Measurements from ENCODE around the gene MGRN1. TPM values are rescaled to one million over a fixed set of nuclear protein-coding genes. Genes with fewer than 3 reads are reported as not detected.

Gene MGRN1
- total and polyA plus RNA-seq, 2 of the 13 experiments (the other 11 are each of a cell fraction or from before 2014, with no cell fraction given) = 11.9 to 12.6 TPM

DNA sequence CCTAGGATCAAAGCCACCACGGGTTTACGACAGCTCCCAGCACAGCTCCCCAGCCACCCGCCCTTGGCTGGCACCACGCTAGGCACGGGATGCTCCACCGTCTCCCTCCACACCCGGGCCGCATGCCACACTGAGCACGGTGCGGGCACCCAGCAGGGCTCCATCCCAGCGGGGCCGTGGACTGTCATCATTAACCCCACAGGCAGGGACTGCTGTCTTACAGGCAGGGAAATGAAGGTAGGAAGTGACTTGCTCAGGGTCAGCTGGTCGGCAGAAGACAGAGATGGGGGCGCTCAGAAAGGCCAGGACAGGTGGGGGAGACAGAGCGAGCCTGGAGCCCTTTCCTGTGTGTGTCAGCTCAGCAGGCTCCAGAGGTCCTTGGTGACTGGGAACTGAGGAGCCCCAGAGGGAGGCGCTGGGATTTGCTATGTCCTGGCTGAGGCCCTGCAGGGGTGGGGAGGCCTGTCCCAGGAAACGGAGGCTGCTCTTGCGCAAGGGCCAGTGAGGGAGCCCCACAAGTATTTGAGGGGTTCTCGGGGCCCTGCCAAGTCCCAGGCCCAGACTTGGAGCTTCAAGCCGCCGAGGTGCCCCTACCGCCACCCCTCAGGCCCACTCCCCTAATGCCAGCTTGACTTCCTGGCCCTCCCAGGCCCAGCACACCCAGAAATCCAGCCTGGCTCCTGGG, 13.1 kb upstream of the MGRN1 start (continued):
- TF ChIP-seq ZNF747 (CRISPR knock-in tag; IDR thresholded peaks at IDR 0.05; ENCODE audit: borderline replicate concordance) = no peak
- no peak for TF ChIP-seq ZNF670 (CRISPR knock-in tag; IDR thresholded peaks at IDR 0.05; ENCODE audit: borderline replicate concordance)
- TF ChIP-seq GATAD2A (CRISPR knock-in tag; IDR thresholded peaks at IDR 0.05) = no peak
- no peak for TF ChIP-seq RFX5 (IDR thresholded peaks at IDR 0.05; ENCODE audit: low read depth, low read length)

DNA sequence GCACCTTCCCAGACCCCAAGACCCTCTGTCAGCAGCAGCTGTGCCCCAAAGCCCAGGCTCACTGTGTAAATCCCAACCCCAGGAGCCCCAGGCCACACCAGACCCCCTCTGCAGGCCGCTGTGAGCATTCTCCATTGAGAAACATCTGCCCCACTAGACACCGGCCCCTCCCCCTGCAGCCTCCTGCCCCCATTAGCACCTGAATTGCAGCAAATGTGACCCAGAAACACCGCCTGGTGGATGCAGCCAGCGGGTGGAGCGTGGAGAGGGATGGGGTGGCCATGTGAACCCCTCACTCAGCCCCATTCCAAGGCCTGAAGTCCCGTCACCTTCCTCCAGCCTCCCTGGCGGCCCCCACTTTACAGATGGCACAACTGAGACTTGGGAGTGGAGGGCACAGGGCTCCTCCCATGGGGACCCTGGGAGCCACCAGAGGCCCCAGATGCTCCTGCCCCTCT, 12.1 kb upstream of the MGRN1 start:
- peak overlapping the region; percentile 92 for H3K4me2 ChIP-seq (ENCODE audit: low read depth, low read length)
- H3K4me1 ChIP-seq (ENCODE audit: insufficient read depth, low read length) = peaks cover 49% of the 10 kb centered on the region
- CTCF ChIA-PET (ENCODE audit: low intra/inter-chr PET ratio, low total read pairs) = no interaction called here
- no TSS peak for BruUV-seq (replicated peaks)
- in situ Hi-C loops (cut with HindIII; ENCODE audit: extremely low pct_ligation_motif_present, low pct_unique_long_range_greater_than_20kb) = no loop called here
- no peaks in the 10 kb centered on the region; a peak in 1 of 5 replicates for H3K27me3 ChIP-seq (ENCODE audit: control insufficient read depth in 1 of 2, insufficient read depth in 2 of 2, low read length in 2 of 2)
- DNase-seq (ENCODE audit: low spot score) = no peak
- FAIRE-seq = no peak
- peaks cover 38% of the 10 kb centered on the region for H3K79me2 ChIP-seq (ENCODE audit: insufficient read depth, low read length)
- POLR2A ChIA-PET = no interaction called here
- H3K9me3 ChIP-seq (ENCODE audit: low read length) = no peaks in the 10 kb centered on the region
- peak overlapping the region in 2 of 3 experiments; percentile 88 to 97; a peak in 5 of 6 replicates for H3K4me3 ChIP-seq (replicated peaks in 1 of 3; ENCODE audit: insufficient read depth in 1 of 3, low read depth in 2 of 3, low read length in 3 of 3)
- H4K20me1 ChIP-seq (ENCODE audit: insufficient read depth, low read length) = peaks cover 31% of the 10 kb centered on the region; the same call in 1 of the 2 replicates
- intact Hi-C loops (cut with micrococcal nuclease; ENCODE audit: unreplicated experiment) = loop anchor here (10.0 kb wide), 1 partner anchor 342 kb away; the partner anchor contains the start of gene SEC14L5
- WGBS (ENCODE audit: low lambda C conversion rate) = 89% methylated on average over 3 of the region's 7 CpGs
- peaks cover 8 to 28% of the 10 kb centered on the region in 2 experiments; a peak in 3 of 5 replicates for H3K36me3 ChIP-seq (replicated peaks in 1 of 2; ENCODE audit: control insufficient read depth in 1 of 2, insufficient read depth in 2 of 2, low read length in 2 of 2)
- no peak for ATAC-seq
- no peak overlapping the region for H3K27ac ChIP-seq (ENCODE audit: extremely low read length, insufficient read depth, low read length)
- H2AFZ ChIP-seq (ENCODE audit: low read length) = no peak overlapping the region
- peak overlapping the region; percentile 98; the same call in 1 of the 2 replicates for H3K9ac ChIP-seq (ENCODE audit: insufficient read depth, low read depth, low read length)
- TF ChIP-seq REL (CRISPR knock-in tag; conservative IDR thresholded peaks at IDR 0.05) (no peak), ZNF33B (CRISPR knock-in tag; IDR thresholded peaks at IDR 0.05) (no peak), ZNF333 (CRISPR knock-in tag; IDR thresholded peaks at IDR 0.05; ENCODE audit: borderline replicate concordance) (no peak), ZNF296 (CRISPR knock-in tag; conservative IDR thresholded peaks at IDR 0.05) (no peak), SRSF1 (optimal IDR thresholded peaks at IDR 0.05; ENCODE audit: low read depth, low read length) (no peak), ZBTB38 (CRISPR knock-in tag; IDR thresholded peaks at IDR 0.05) (no peak), TOE1 (CRISPR knock-in tag; IDR thresholded peaks at IDR 0.05) (no peak), GATA4 (IDR thresholded peaks at IDR 0.05; ENCODE audit: borderline replicate concordance, low read depth) (no peak), TAF15 (IDR thresholded peaks at IDR 0.05; ENCODE audit: low read depth, low read length, poor library complexity, severe bottlenecking) (no peak), HCFC1 (IDR thresholded peaks at IDR 0.05; ENCODE audit: low read depth, low read length) (no peak), ZNF331 (CRISPR knock-in tag; IDR thresholded peaks at IDR 0.05) (no peak), CTCF (CRISPR knock-in tag; IDR thresholded peaks at IDR 0.05) (peak; percentile 28; the same call in 1 of the 2 replicates), ZNF839 (CRISPR knock-in tag; IDR thresholded peaks at IDR 0.05; ENCODE audit: borderline replicate concordance) (no peak), SPEN (CRISPR knock-in tag; IDR thresholded peaks at IDR 0.05; ENCODE audit: low read depth) (no peak)

Data from HepG2 (cell line).